Measurements from ENCODE around the gene PRPF19.
"Not testable (repeated sequence)": the region's sequence is repeated elsewhere in the genome, so short reads cannot be mapped to it uniquely, and the experiment has no call there.

The PRPF19 gene

GRCh38 chr11:60910711-60911380 is 4.5 kb upstream of the PRPF19 start:
- WGBS (ENCODE audit: insufficient coverage): 63% methylated on average over 5 of the region's 5 CpGs
- H3K27me3 ChIP-seq (replicated peaks in 2 of 5; ENCODE audit: control insufficient read depth in 4 of 5, insufficient read depth in 5 of 5, low read length in 4 of 5): no peaks in the 10 kb centered on the region
- POLR2A ChIA-PET: no interaction called here
- H3K4me3 ChIP-seq (ENCODE audit: control insufficient read depth in 1 of 7, extremely low read depth in 1 of 7, insufficient read depth in 4 of 7, low read depth in 2 of 7, low read length in 6 of 7): no peak overlapping the region
- no peaks in the 10 kb centered on the region for H3K36me3 ChIP-seq (ENCODE audit: control insufficient read depth in 4 of 4, insufficient read depth in 4 of 4, low read length in 3 of 4)
- CTCF ChIA-PET: interaction anchor here (0.7 kb wide), 1 partner anchor 12 kb away, joined by 4 read pairs; no protein-coding TSS in a partner anchor
- H3K27ac ChIP-seq (ENCODE audit: insufficient read depth in 1 of 2, low read depth in 1 of 2, low read length in 2 of 2, poor library complexity in 1 of 2, severe bottlenecking in 2 of 2): no peak overlapping the region
- H3K4me1 ChIP-seq (ENCODE audit: control extremely low read depth in 1 of 4, control insufficient read depth in 4 of 4, insufficient read depth in 4 of 4, low read length in 3 of 4): peaks cover 17 to 46% (median 36%) of the 10 kb centered on the region in 4 experiments
- H3K9me3 ChIP-seq (ENCODE audit: control extremely low read depth in 1 of 5, control insufficient read depth in 4 of 5, insufficient read depth in 2 of 5, low read depth in 1 of 5, low read length in 4 of 5): no peaks in the 10 kb centered on the region
- no peak for DNase-seq

GRCh38 chr11:60910281-60910687 is 3.9 kb upstream of the PRPF19 start:
- CTCF ChIA-PET: interaction anchor here (1.8 kb wide), 1 partner anchor 11 kb away, joined by 8 read pairs; no protein-coding TSS in a partner anchor

GRCh38 chr11:60909680-60910280 is 3.4 kb upstream of the PRPF19 start:
- H3K27ac ChIP-seq (ENCODE audit: insufficient read depth in 1 of 2, low read depth in 1 of 2, low read length in 2 of 2, poor library complexity in 1 of 2, severe bottlenecking in 2 of 2); H3K4me3 ChIP-seq (ENCODE audit: control insufficient read depth in 1 of 7, extremely low read depth in 1 of 7, insufficient read depth in 4 of 7, low read depth in 2 of 7, low read length in 6 of 7); H3K36me3 ChIP-seq (ENCODE audit: control insufficient read depth in 4 of 4, insufficient read depth in 4 of 4, low read length in 3 of 4); POLR2A ChIA-PET; H3K27me3 ChIP-seq (replicated peaks in 2 of 5; ENCODE audit: control insufficient read depth in 4 of 5, insufficient read depth in 5 of 5, low read length in 4 of 5); DNase-seq; H3K9me3 ChIP-seq (ENCODE audit: control extremely low read depth in 1 of 5, control insufficient read depth in 4 of 5, insufficient read depth in 2 of 5, low read depth in 1 of 5, low read length in 4 of 5): not testable (repeated sequence)
- peaks cover 19 to 46% (median 36%) of the 10 kb centered on the region in 4 experiments for H3K4me1 ChIP-seq (ENCODE audit: control extremely low read depth in 1 of 4, control insufficient read depth in 4 of 4, insufficient read depth in 4 of 4, low read length in 3 of 4)
- WGBS (ENCODE audit: insufficient coverage): 97% methylated on average over 3 of the region's 3 CpGs
- CTCF ChIA-PET: interaction anchor here (0.6 to 1.8 kb wide), 3 partner anchors 9 to 1180 kb away, joined by 3 to 8 read pairs (median 3); no protein-coding TSS in a partner anchor

More at GRCh38 chr11:60910281-60910687, 3.9 kb upstream of the PRPF19 start:
- no peaks in the 10 kb centered on the region for H3K9me3 ChIP-seq (ENCODE audit: control extremely low read depth in 1 of 5, control insufficient read depth in 4 of 5, insufficient read depth in 2 of 5, low read depth in 1 of 5, low read length in 4 of 5)
- H3K27ac ChIP-seq (ENCODE audit: insufficient read depth in 1 of 2, low read depth in 1 of 2, low read length in 2 of 2, poor library complexity in 1 of 2, severe bottlenecking in 2 of 2): no peak overlapping the region
- peaks cover 19 to 46% (median 36%) of the 10 kb centered on the region in 4 experiments for H3K4me1 ChIP-seq (ENCODE audit: control extremely low read depth in 1 of 4, control insufficient read depth in 4 of 4, insufficient read depth in 4 of 4, low read length in 3 of 4)
- POLR2A ChIA-PET: no interaction called here
- H3K36me3 ChIP-seq (ENCODE audit: control insufficient read depth in 4 of 4, insufficient read depth in 4 of 4, low read length in 3 of 4): no peaks in the 10 kb centered on the region
- 79% methylated on average over 3 of the region's 3 CpGs for WGBS (ENCODE audit: insufficient coverage)
- H3K27me3 ChIP-seq (replicated peaks in 2 of 5; ENCODE audit: control insufficient read depth in 4 of 5, insufficient read depth in 5 of 5, low read length in 4 of 5): no peaks in the 10 kb centered on the region
- peak in 1 of 3 donors; percentile 17 for DNase-seq
- H3K4me3 ChIP-seq (ENCODE audit: control insufficient read depth in 1 of 7, extremely low read depth in 1 of 7, insufficient read depth in 4 of 7, low read depth in 2 of 7, low read length in 6 of 7): no peak overlapping the region

GRCh38 chr11:60908803-60909202 is 2.4 kb upstream of the PRPF19 start:
- WGBS (ENCODE audit: insufficient coverage): 60% methylated on average over 1 of the region's 1 CpG
- H3K27me3 ChIP-seq (replicated peaks in 2 of 5; ENCODE audit: control insufficient read depth in 4 of 5, insufficient read depth in 5 of 5, low read length in 4 of 5): no peaks in the 10 kb centered on the region
- H3K27ac ChIP-seq (ENCODE audit: insufficient read depth in 1 of 2, low read depth in 1 of 2, low read length in 2 of 2, poor library complexity in 1 of 2, severe bottlenecking in 2 of 2): no peak overlapping the region
- ChIA-PET POLR2A (no interaction called here), CTCF (interaction anchor here (1.1 to 1.8 kb wide), 3 partner anchors 9 to 21 kb away, joined by 3 to 8 read pairs (median 5); no protein-coding TSS in a partner anchor)
- H3K4me1 ChIP-seq (ENCODE audit: control extremely low read depth in 1 of 4, control insufficient read depth in 4 of 4, insufficient read depth in 4 of 4, low read length in 3 of 4): peaks cover 21 to 44% (median 34%) of the 10 kb centered on the region in 4 experiments
- peaks cover 0 to 5% (median under 1%) of the 10 kb centered on the region in 4 experiments for H3K36me3 ChIP-seq (ENCODE audit: control insufficient read depth in 4 of 4, insufficient read depth in 4 of 4, low read length in 3 of 4)
- no peak for DNase-seq
- H3K9me3 ChIP-seq (ENCODE audit: control extremely low read depth in 1 of 5, control insufficient read depth in 4 of 5, insufficient read depth in 2 of 5, low read depth in 1 of 5, low read length in 4 of 5): no peaks in the 10 kb centered on the region
- H3K4me3 ChIP-seq (ENCODE audit: control insufficient read depth in 1 of 7, extremely low read depth in 1 of 7, insufficient read depth in 4 of 7, low read depth in 2 of 7, low read length in 6 of 7): no peak overlapping the region

- 2% methylated on average over 11 of the region's 16 CpGs for WGBS (ENCODE audit: insufficient coverage)
- Histone ChIP-seq H3K4me3 (ENCODE audit: control insufficient read depth in 1 of 7, extremely low read depth in 1 of 7, insufficient read depth in 4 of 7, low read depth in 2 of 7, low read length in 6 of 7) (peak overlapping the region; percentile 75 to 92 (median 86)), H3K27ac (ENCODE audit: insufficient read depth in 1 of 2, low read depth in 1 of 2, low read length in 2 of 2, poor library complexity in 1 of 2, severe bottlenecking in 2 of 2) (peak overlapping the region; percentile 76 to 89)
Observed at GRCh38 chr11:60905551-60906113, 753 bp downstream of the PRPF19 start.

GRCh38 chr11:60905047-60905446 is 1.3 kb downstream of the PRPF19 start:
- Histone ChIP-seq H3K4me3 (ENCODE audit: control insufficient read depth in 1 of 7, extremely low read depth in 1 of 7, insufficient read depth in 4 of 7, low read depth in 2 of 7, low read length in 6 of 7) (peak overlapping the region in 6 of 7 experiments; percentile 75 to 92 (median 88)), H3K36me3 (ENCODE audit: control insufficient read depth in 4 of 4, insufficient read depth in 4 of 4, low read length in 3 of 4) (peaks cover 7 to 42% (median 36%) of the 10 kb centered on the region in 4 experiments), H3K27me3 (replicated peaks in 2 of 5; ENCODE audit: control insufficient read depth in 4 of 5, insufficient read depth in 5 of 5, low read length in 4 of 5) (no peaks in the 10 kb centered on the region), H3K4me1 (ENCODE audit: control extremely low read depth in 1 of 4, control insufficient read depth in 4 of 4, insufficient read depth in 4 of 4, low read length in 3 of 4) (peaks cover 13 to 30% (median 25%) of the 10 kb centered on the region in 4 experiments), H3K27ac (ENCODE audit: insufficient read depth in 1 of 2, low read depth in 1 of 2, low read length in 2 of 2, poor library complexity in 1 of 2, severe bottlenecking in 2 of 2) (peak overlapping the region; percentile 76 to 89), H3K9me3 (ENCODE audit: control extremely low read depth in 1 of 5, control insufficient read depth in 4 of 5, insufficient read depth in 2 of 5, low read depth in 1 of 5, low read length in 4 of 5) (no peaks in the 10 kb centered on the region)
- no peak for DNase-seq
- POLR2A ChIA-PET: no interaction called here
- CTCF ChIA-PET: interaction anchor here (0.9 to 10.5 kb wide), 10 partner anchors 8 to 129 kb away, joined by 3 to 138 read pairs (median 5); partner anchors contain the start of gene TMEM109
- 72% methylated on average over 2 of the region's 6 CpGs for WGBS (ENCODE audit: insufficient coverage)

More at GRCh38 chr11:60905551-60906113, 753 bp downstream of the PRPF19 start:
- peaks cover 7 to 36% (median 30%) of the 10 kb centered on the region in 4 experiments for H3K36me3 ChIP-seq (ENCODE audit: control insufficient read depth in 4 of 4, insufficient read depth in 4 of 4, low read length in 3 of 4)
- ChIA-PET POLR2A (interaction anchor here (0.5 to 0.9 kb wide), 2 partner anchors 15 to 273 kb away, joined by 3 read pairs; no protein-coding TSS in a partner anchor), CTCF (interaction anchor here (0.9 to 10.5 kb wide), 10 partner anchors 8 to 130 kb away, joined by 3 to 138 read pairs (median 5); partner anchors contain the start of gene TMEM109)
- peak in 1 of 3 donors; percentile 30 for DNase-seq
- H3K27me3 ChIP-seq (replicated peaks in 2 of 5; ENCODE audit: control insufficient read depth in 4 of 5, insufficient read depth in 5 of 5, low read length in 4 of 5): no peaks in the 10 kb centered on the region
- peaks cover 13 to 30% (median 25%) of the 10 kb centered on the region in 4 experiments for H3K4me1 ChIP-seq (ENCODE audit: control extremely low read depth in 1 of 4, control insufficient read depth in 4 of 4, insufficient read depth in 4 of 4, low read length in 3 of 4)
- no peaks in the 10 kb centered on the region for H3K9me3 ChIP-seq (ENCODE audit: control extremely low read depth in 1 of 5, control insufficient read depth in 4 of 5, insufficient read depth in 2 of 5, low read depth in 1 of 5, low read length in 4 of 5)

Measured in common myeloid progenitor, CD34-positive (primary cell).